Activated CD8-positive, alpha-beta memory T cell treated with anti-CD3 and anti-CD28 coated beads, Interleukin-2, amount 50 U/mL, for 1 hour (primary cell): ENCODE data around the gene ZNF182.
A peak's percentile ranks its signal among the peaks of the same experiment; 100 is the strongest.
"Not testable (repeated sequence)": the region's sequence is repeated elsewhere in the genome, so short reads cannot be mapped to it uniquely, and the experiment has no call there.

Source experiments
- DNase-seq: peaks from one replicate; pipeline ENCODE4 v3.0.0-alpha.2; 2020; ENCODE audit errors: extremely low read depth

Gene ZNF182

DNA sequence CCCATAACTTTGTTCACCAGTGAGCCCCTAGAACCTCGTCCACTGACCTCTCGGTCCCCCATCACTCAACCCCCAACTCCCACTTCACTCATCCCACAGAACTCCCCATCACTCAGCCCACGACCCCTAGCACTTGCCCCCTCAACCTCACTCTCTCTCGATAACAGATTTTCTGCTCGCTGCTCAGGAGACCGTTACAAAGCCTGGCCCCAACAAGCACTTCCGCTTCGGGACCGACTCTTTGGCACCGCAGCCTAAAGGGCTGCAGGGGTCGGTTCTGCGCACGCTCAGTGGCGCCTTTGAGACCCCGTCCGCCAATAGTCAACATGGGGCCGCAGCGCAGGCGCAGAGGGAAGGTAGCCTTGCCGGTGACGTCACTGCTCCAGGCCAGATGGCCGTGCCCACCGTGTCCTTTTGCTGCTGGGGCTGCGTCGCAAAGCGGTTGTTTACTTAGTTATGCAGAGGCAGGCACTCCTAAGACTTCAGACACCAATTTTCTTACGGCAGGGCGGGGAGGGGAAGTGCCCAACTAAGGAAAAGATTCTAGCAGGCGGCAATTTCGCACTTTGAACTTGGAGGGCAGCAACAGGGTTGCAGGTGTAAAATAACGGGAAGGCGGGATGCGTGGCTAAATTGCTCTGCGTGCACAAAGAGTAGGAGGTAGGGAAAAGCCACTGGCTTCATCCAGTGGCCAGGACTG is at the start of gene ZNF182:
ZNF182 (minus strand) TSS at position 232 of the 700 bp plus-strand sequence. CDS start 1,380 bp downstream, outside the sequence.
- DNase-seq, result peak; percentile 89

DNA sequence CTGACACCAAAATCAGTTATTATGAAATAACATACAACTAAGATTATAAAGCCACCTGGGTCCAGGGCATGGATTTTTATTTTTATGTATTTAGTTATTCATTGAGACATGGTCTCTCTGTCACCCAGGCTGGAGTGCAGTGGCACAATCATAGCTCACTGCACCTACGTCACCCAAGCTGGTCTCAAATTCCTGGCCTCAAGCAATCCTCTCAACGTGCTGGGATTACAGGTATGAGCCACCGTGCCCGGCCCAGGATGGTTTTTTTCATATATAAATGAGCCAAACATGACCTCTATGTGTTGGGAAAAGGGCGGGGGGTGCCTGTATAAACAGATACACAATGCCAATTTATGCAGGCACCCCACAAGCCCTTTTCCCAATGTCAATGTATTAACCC is 43.1 kb upstream of the ZNF182 start:
- DNase-seq, result no peak

DNA sequence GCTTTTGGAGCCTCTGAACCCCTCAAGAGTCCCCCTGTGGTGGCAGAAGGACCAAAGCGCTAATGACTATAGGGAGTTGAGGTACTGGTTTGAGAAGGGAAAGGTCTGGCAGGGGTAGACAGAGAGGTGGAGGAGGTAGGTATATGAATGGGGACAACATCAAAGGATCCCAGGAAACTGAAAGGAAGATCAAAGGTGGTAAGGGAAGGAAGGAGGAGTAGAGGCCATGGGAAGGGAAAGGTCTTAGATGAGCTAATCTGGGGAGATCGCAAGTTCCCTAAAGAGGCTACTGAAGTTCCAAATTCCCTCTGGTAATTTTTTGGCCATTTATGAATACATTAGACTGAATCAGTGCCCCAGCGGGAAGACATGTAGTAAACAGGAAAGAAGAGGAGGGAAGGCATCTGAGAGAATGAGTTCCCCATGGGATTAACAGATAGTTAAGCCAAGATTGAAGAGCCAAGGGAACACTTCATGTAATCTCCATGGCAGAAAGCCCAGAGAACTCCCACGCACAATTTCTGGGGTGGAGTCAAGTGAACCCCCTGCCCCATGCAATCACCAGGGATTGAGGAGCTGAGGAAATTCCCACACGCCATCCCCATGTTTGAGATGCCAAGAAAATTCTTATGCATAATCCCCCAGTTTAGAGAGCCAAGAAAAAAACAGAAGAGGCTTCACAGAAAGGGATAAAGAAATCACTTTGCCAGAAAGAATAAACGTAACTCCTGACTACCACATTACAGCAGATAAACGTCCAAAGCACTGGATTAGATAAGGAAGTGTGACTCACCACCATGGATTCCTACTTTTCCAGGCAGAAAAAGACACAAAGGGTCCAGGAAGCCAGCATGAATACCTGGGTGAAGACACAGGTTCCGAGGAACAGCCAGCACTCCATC is 41.9 kb upstream of the ZNF182 start:
- no peak for DNase-seq

DNA sequence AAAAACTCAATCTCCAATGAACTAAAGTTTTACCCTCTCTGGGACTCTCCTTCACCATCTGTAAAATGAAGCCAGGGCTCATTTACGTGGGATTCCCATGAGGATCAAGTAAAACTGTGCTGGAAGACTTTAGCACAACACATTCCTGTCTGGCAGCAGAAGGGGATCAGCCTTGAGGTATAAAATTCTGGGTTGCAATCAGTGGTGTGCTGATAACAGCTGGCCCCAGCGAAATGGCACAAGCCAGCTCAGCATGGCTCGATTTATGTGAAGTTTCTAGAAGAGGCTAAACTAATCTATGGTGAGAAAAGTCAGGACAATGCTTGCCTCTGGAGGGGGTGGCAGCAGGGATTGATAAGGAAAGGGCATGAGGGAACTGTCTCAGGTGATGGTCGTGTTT is 39.3 kb upstream of the ZNF182 start:
- DNase-seq, result no peak

DNA sequence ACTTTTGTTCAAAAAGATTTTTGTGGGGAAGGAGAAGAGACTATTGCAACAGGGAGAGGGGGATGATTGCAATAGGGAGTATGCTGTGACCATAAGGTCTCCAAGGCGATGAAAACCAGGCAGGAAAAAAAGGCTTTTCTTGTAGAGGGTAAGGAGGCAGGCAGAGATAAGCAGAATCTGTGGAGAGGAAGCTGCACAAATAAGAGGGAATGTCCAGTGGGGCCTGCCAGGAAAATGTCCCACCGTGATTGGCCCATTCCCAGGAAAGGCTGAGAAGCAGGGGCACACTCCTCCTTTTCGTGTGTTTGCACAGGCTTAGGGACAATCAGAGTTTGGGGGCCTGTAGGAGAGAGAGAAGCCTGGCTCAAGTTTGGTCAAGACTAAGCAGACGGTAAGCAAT is 32.1 kb upstream of the ZNF182 start:
- DNase-seq, result no peak

DNA sequence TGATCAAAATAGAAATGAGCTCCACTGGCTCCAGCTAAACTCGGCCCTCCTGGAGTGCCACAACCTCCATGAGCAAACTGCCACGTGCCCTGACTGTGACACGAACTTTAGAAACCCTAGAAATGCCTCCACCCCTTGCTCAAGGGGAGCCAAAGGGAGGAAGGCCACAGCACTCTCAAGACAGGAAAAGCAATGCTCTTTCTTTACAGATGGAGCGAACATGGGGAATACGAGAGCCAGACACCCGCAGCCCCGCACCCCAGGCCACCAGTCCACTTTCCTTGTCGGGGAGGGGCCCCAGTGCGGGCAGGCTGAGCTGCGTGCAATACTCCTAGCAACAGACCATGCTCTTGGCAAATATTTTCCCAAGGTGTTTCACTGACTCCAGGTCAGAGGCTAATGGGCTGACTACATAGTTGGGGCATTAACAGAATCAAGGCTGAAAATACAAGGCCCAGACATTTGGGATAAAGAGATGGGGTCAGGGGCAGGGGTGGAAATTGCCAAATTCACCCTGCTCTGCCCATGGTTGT is 26.9 kb upstream of the ZNF182 start:
- not testable (repeated sequence) for DNase-seq

DNA sequence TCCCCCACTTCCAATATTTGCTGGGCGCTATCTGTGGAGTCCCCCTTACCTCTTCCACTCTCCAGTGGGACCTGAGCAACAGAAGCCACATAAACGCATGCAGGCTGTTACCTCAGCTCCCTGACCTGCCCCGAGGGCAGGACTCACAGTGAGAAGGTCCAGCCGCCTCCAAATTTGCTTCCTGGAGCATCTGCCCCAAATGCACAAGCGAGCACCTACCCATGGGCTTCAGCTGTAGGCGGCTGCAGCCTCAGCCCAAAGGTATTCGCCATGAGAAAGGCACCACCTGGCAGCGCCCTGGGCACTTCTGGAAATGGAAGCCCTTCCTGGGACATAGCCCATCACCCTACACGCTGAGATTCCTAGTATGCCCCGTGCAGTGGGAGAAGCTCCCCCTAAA is 26.4 kb upstream of the ZNF182 start:
- DNase-seq, result no peak

DNA sequence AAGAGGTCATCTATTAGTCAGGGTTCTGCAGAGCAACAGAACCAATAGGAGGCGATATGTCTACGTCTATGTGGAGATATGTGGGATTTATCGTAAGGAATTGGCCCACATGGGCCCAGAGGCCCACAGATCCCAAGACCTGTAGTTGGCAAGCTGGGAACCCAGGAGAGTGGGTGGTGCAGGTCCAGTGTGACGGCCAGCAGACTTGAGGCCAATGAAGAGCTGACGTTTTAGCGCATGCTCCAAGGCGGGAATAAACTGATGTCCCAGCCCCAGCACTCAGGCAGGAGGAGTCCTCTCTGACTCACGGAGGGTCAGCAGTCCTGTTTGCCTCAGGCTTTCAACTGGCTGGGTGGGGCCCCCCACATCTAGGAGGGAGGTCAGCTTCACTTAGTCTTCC is 24.3 kb upstream of the ZNF182 start:
- no peak for DNase-seq

DNA sequence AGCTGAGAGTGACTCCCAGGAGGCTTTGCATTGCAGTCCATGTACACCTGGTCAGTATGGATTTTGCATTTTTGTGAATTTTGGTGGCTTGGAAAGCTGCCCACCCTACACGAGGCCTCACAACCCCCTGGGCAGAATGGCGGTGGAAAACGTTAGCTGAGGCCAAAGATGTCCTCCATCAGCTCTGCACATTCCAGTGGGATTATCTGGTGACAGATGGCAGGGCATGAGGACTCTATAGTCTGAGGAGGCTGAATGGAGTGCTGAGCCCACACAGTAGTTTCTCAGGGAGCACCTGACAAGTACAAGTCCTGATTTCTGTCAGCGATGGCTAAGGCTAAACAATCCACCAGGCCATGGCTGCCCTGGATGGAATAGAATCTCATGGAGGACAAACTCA is 23.8 kb upstream of the ZNF182 start:
- not testable (repeated sequence) for DNase-seq

DNA sequence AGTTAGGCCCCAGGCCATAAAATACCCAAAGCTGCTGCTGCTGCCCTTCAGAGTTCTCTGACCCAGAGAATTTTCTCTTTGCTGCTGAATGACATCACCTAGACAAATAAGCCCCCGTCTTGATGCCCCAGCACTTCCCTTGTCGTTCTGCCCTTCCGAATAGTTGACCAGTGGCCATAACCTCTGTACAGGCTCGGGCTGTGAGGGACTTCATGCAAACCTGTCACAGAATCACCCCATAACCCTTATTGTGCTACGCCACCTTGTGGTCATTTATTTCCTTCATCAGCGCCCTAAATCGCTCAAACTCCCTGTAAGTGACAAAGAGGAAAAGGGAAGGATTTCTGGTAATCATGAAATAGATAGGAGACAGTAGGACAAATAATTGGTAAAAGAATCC is 21.8 kb upstream of the ZNF182 start:
- no peak for DNase-seq

DNA sequence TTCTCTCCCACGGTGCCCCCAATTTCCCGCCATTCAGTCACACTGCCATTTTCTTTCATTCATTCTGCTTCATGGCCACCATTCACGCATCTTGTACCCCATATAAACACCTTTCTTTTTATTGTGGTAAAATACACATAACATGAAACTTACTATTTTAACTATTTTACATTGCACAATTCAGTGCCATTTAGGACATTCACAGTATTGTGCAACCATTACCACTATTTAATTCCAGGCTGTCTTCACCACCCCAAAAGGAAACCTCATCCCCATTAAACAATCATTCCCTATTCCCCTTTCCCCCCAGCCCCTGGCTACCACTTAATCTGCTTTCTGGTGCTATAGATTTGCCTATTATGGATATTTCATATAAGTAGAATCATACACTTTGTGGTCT is 18.9 kb upstream of the ZNF182 start:
- no peak for DNase-seq

DNA sequence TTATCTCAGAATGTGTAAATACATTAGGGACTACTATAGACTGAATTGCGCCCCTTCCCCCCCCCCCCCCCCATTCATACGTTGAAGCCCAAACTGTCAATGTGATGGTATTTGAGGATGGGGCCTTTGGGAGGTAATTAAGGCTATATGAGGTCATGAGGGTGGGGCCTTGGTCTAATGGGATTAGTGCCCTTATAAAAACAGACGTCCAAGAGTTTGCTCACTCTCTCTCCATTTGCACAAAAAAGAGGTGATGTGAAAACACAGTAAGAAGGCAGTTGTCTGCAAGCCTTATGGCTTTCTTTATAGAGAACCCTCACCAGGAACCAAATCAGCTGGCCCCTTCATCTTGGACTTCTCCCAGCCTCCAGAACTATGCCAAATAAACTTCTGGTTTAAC is 18.3 kb upstream of the ZNF182 start:
- DNase-seq, result no peak

DNA sequence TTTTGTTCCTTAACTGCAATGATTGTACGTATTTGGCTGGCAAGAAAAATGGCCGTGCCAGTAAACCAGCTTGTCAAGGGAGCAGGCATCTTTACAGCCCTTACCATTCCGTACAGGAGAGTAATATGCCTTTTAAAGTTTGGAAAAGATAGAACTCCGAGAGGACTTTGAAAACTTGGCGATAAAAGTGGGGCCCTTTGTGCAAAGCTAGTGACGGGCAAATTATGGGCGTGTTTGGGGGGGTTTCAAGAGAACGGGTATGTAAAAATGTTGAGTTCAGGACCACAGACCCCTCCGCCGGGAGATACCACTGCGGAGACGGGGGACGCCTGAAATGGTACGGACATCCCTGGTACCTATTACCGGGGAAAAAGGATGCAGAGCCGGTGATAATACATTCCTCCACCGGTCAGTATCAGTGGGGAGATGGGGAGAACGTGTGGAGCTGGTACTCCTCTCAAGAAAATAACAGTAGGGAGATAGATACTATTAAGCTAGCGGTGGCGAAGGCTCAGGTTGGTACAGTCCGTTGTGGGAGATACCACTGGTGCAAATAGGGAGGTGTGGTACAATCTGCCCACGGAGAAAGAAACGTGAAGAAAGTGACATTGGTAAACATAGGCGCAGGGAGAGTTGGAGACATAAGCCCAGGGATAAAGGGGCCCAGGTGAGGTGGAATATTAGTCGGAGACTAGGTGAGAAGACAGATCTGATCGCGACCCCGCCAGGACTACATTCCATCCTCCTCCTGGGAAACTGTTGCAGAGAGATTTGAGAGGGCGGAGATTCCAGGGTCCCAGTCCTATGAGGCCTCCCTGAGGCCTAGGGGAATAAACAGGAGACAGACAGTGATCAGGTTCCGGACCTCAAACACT is 17.5 kb upstream of the ZNF182 start:
- DNase-seq, result no peak

DNA sequence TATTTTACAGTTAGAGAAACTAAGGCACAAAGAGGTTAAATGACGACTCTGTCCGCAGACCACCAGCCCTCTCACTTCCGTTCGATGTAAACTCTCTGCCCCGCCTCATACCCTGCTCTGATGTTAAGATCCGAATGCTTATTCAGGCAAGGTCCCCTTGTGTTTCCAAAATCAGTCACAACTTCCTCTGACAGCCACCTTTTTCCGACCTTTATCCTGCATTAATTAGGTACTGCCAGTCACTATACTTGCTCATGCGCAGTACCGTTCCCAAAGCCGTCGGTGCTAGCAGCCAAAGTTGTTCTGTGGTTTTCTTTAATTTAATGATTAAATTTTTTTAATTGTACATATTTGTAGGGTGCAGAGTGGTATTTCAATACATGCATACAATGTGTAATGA is 16.7 kb upstream of the ZNF182 start:
- not testable (repeated sequence) for DNase-seq

DNA sequence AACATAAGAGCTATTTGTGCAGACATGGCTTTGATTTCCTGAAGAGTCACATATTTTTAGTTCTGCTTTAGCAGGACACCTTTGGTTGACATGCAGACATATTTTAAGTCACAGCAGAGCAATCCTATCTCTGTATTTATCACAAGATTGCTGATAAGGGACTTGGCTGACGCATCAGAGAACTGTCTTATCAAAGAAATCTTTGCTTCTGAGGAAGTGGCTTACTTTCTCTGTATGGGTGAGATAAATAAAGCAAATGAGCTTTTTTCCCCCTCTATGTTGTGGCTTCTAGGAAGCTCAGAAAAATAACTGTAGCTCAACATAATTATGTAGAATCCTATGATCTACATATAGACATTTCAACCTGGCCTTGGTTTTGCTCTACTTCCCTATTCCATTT is 16.1 kb upstream of the ZNF182 start:
- not testable (repeated sequence) for DNase-seq

DNA sequence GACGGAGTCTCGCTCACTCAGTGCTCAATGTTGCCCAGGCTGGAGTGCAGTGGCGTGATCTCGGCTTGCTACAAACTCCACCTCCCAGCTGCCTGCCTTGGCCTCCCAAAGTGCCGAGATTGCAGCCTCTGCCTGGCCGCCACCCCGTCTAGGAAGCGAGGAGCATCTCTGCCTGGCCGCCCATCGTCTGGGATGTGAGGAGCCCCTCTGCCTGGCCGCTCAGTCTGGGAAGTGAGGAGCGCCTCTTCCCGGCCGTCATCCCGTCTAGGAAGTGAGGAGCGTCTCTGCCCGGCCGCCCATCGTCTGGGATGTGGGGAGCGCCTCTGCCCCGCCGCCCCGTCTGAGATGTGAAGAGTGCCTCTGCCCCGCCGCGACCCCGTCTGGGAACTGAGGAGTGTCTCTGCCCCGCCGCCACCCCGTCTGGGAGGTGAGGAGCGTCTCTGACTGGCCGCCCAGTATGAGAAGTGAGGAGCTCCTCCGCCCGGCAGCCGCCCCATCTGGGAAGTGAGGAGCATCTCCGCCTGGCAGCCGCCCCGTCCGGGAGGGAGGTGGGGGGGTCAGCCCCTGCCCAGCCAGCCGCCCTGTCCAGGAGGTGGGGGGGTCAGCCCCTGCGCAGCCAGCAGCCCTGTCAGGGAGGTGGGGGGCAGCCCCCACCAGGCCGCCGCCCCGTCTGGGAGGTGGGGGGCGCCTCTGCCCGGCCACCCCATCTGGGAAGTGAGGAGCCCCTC is 13.0 kb upstream of the ZNF182 start:
- DNase-seq, result not testable (repeated sequence)

DNA sequence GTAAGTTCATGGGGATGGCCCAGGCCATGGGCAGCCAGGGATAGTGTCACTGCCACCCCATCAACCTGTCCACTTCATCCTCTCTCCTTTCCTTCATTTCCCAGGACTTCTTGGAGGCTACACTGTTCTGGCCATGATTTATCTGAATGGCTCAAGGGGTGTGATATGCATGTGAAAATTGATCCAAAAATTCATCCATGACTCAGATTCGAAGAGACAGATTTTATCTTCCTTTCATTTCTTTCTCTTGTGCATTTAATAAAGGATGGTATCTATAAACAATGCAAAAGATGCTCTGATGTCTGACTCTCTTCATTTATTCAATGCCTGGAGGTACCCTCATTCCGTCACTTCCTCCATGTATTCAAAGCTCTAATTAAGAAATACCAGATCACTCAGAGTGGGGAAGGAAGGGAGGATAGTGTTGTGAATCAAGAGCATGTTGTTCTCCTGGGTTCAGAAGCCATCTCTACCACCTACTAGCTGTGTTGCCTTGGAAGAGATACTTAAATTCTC is 5.7 kb upstream of the ZNF182 start:
- DNase-seq, result not testable (repeated sequence)

DNA sequence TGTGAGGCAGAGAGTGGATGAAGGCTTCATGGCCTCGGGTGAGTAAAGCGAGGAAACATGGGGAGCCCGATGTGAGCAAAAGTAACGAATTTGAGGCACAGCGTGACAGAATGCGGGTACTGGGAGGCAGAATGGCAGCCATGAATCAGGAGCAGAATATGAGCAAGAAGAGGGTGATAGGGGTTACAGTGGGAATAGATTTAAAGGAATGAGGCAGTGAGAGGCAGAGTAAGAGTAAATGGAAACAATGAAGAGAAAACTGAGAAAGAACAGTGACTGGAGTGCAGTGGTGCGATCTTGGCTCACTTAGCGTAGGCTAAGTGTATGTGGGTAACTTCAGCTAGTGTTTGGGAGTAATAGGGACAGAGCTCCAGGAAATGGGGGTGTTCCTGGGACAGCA is 2.9 kb upstream of the ZNF182 start, which contains the start of gene SPACA5:
SPACA5 (plus strand) TSS at position 301 of the 400 bp plus-strand sequence. CDS start 815 bp downstream, outside the sequence.
- DNase-seq, result not testable (repeated sequence)

DNA sequence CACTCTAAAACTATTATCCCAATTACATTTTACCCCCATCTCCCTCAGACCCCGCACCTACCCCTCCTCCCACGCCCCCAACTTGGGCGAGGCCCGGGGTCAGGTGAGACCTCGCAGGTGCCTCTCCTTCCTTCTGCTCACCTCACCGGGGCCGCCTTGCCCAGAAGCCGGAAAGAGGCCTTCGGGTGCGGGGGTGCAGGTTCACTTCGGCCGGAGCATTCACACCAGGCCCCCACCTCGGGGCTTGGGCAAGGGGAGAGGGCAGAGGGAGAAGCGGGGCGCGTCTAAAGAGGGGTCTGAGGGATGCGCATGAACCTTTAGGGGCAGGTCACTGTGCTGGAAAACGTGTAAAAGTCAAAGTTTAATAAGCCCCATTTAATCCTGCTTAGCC is 427 bp downstream of the ZNF182 start:
- DNase-seq, result no peak

DNA sequence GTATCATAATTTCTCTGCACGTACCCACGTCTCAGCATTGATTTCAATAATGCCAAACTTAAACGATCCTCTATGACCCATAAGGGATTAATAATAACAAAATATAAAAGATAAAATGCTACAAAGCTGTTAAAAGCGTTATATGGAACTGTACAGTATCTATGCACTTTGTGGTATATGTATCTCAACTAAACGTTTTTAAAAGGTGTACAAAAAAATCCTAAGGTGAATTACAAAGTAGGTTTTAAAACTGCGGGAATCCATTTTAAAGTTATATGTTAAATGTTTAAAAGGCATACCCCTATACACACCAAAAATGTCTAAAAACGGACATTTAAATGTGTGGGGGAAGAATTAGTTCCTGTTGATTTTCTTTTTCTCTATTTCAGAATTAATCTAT is 860 bp downstream of the ZNF182 start:
- no peak for DNase-seq

DNA sequence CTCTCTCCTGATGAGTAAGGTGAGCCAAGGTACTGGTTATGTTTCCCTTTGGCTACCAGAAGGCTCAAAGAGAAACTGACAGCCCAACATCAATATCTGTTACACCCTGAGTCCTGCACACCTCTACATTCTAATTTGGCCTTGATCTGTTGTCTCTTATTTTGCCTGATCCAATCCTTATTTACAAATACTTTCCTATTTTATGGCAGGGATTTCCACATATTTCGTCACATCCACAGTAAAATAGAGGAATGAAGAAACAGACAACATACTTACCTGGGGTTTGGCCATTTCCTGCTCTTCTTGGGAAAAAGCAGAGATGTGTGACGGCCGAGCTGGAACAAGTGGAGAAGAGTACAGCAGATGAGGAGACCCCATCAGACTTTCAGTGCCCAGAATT is 1.5 kb downstream of the ZNF182 start:
- DNase-seq, result no peak
